Stimulated activated CD4-positive, alpha-beta T cell treated with anti-CD3 and anti-CD28 coated beads, Interleukin-1b, Interleukin-23, amount 100 ng/mL, for 48 hours (primary cell): ENCODE results near the gene PRKCH.
A peak's percentile ranks its signal among the peaks of the same experiment; 100 is the strongest.

ENCODE experiments used
- DNase-seq: peaks from one replicate; pipeline ENCODE4 v3.0.0-alpha.2; 2020

The PRKCH gene

DNA sequence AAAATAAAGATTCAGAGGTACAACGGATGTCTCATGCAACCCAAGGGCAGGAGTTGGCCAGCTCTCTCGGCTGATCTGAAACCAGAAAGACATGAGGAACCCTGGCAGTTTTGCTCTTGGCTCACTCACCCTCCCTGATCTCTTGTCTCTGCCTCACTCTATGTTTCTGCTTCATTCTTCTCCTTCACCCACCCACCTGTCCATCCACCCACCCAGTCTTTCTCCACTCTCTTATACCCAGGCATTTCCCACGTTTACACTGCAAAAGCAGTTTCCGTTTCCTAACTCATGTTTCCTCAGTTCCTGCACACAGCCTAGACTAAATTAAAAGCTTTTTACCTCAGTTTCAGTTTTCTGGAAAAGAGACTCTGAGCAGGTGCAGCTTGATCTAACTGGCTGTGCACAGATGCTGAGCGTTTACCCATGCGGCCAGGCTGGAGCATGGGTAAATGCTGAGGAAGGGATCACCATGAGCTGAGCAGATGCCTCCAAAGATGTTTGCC is 157.6 kb downstream of the PRKCH start:
- DNase-seq: peak; percentile 62

DNA sequence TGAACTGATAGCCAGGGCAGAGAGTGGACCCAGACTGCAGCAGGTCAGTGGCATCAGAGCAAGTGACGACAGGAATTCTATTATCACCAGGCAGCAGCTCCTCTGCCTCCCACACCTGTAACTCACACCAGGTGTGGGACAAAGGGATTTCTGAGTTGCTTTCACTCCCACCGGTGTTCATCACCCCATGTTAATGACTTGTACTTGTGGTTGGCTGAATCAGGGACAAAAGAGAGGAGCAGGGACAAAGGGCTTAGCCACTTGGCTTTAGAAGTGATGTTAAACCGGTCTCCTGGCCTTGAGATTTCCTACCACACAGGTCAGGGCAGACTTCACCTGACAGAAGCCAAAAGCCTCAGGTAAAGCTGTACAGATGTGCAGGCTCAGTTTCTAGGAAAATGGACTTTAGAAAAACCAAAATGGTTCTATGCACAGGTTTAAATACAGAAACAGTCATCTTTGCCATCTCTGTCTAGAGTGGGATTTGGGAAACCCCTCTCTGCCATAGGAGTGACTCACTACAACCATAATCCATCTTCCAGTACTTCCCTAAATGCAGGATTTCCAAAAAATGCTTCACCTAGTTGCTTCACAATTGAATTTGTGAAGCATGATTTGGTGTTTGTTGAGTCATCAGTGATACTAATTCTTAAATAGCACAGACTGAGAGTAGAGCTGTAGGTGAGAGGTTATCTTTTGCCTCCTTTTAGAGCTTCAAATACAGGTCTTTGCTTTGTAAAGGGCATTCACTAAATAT is 158.5 kb downstream of the PRKCH start:
- no peak for DNase-seq

DNA sequence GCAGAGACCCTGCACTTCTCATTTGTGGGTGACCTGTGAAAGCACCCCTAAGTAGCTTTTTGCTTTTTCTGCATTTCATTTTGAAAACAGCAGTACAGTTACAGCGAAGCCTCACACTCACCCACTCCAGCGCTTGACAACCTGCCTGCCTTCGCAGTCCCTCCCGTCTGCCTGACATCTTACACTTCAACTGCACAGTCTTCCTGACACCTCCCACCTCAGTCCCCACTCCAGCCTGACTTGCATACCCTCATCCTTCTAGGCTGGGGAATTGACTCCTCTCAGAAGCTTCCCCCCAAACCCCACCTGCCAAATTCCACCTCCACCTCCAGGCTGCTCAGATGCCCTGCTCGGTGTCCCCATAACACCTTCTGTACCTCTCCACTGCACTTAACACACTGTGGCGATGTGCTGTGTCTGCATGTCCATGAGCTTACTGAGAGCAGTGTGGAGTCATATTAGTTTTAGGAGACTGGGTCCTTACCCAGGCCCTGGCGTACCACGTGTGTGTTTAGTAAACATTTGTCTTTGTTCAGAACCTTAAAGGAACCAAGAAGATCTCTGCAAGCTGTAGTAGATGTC is 159.4 kb downstream of the PRKCH start:
- DNase-seq: no peak

DNA sequence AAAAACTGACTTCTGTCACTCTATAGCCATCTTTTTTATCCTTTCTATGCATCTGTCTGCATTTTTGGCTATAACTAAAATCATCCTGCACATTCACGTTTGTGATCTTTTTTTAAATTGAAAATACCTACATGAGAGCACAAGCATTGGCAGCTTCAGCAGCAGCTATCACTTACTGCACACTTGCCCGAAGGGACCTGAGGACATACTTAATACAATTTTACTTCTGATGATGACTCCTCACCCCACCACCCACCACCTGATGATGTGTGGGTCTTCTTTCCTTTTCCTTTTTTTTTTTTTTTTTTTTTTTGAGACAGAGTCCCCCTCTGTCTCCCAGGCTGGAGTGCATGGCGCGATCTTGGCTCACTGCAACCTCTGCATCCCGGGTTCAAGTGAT is 160.3 kb downstream of the PRKCH start:
- no peak for DNase-seq

DNA sequence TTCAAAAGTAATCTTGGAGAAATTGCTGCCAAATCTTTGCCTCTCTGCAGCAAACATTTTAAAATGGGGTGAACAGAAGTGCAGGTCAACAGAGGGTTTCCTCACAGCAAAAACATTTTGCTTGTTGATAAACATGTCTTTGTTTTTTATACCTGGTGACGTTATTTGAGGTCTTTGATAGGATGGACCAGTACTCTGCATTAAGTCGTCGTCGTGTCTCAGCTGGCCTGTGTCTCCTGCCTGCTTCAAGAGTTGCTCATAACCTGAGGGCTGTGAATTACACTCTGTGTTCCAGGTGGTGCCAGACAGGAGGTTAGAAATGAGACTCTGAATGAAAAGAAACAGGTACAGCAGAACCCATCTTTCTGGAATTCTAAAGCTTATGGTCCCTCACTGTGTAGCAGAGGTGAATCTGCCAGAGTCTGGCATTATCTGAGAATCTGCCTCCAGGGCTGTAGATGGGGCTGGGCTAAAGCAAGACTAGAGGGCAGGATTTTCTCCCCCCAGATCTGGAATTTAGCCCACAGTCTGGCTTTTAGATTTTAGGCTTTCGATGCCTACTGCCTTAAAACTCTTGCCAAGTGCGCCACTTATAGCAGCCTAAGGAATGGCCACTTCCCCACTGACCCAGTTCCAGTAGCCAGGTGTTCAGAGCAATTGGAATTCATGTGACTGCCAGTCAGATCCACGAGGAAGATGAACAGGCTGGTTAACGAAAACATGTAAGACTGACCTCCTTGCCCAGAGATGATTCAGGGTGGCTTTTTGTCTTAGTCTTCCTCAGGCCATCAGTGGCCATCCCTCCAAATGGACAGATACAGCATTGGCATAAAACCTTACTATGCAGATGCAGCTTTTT is 161.2 kb downstream of the PRKCH start:
- no peak for DNase-seq

DNA sequence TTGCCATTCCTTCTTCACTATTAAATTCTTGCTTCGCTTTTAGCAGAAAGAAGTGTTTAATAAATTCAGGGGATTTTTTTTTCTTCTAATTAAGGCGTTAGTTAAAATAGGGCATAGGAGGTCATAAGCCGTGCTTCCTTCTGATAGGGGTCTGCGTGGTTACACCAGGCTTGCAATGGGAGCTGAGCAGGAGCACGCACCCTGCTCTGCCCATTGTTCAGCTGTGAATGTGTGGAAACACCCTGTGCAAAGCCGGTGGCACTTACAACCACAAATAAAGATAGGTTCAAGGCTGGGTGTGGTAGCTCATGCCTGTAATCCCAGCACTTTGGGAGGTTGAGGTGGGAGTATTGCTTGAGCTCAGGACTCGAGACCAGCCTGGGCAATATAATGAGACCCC is 162.1 kb downstream of the PRKCH start:
- DNase-seq: no peak

DNA sequence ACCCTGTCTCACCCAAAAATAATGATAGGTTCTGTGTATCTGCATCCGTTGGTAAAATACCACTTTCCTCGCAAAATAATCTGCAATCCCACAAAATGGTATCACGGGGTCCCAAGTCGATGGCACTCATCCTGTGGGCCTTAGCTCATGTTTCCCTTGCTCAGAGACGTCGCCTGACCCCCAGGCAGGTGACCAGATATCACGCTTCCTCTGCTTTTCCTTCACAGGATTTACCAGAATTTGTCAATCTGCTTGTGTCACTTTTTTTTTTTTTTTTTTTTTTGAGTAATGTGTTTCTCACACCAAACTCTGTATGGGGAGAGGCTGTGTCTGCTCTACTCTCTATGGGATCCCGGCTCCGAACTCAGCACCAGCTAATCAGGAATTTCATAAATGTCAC is 162.7 kb downstream of the PRKCH start:
- DNase-seq: no peak

DNA sequence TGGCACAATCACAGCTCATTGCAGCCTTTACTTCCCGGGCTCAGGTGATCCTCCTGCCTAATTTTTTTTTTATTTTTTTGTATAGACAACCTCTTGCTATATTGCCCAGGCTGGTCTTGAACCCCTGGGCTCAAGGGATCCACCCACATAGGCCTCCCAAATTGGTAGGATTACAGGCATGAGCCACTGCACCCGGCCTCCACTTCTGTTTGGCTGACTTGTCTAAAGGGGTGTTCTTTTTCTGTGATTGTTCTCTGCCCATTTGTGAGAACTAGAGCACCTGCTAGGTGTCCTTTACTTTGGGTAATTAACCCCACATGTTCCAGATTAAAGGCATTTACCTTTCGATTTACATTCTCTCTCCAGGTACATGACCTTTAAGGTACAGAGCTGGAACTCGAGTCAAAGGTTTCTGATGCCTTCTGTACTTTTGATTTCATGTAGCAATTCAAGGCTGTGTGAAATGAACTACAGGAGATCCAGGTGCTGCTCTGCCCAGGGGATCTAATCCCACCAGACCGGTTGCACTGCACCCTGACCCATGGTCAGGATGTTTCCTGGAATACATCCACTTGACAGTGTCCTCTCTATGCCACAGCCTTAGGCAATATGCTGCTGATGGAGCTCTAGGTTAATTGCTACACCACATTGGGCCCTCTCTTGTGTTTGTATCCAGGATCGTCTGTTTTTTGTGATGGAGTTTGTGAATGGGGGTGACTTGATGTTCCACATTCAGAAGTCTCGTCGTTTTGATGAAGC is 163.6 kb downstream of the PRKCH start:
- no peak for DNase-seq

DNA sequence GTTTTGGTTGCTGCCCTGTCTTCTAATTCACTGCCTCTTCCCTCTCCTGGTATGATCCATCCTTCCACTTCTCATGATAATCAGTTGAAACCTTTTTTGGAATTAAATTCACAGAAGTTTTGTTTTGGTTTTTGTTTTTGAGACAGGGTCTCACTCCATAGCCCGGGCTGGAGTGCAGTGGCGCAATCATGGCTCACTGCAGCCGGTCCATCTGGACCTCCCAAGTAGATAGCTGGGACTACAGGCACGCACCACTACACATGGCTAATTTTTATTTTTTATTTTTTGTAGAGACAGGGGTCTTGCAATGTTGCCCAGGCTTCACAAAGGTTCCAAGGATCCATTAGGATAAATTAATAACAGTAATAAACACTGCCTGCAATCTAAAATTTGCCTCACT is 164.3 kb downstream of the PRKCH start:
- no peak for DNase-seq

DNA sequence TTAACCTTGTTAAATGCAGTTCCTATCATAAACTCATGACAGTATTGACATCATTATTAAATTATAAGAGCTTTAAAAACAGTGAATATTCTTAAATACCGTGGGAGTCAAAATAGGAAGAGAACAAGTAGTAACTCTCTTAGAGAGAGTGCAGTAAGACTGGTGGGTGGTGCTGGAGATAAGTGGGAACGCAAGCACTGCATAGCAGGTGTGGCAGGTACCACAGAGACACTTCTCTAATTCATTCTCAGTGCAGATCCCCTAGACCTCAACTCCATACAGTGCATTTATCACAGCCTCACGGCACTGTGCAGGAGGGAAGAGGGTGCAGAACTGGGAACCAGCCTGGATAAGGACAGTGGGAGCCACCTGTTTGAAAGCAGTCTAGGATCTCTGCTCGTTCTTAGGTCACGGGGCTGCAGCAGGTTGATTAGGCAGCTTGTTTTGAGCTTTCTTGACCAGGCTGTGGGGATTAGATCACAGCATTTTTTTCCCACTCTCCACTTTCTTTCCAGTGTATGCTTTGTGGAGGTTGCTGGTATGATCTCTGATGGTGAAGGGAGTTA is 165.6 kb downstream of the PRKCH start:
- no peak for DNase-seq

DNA sequence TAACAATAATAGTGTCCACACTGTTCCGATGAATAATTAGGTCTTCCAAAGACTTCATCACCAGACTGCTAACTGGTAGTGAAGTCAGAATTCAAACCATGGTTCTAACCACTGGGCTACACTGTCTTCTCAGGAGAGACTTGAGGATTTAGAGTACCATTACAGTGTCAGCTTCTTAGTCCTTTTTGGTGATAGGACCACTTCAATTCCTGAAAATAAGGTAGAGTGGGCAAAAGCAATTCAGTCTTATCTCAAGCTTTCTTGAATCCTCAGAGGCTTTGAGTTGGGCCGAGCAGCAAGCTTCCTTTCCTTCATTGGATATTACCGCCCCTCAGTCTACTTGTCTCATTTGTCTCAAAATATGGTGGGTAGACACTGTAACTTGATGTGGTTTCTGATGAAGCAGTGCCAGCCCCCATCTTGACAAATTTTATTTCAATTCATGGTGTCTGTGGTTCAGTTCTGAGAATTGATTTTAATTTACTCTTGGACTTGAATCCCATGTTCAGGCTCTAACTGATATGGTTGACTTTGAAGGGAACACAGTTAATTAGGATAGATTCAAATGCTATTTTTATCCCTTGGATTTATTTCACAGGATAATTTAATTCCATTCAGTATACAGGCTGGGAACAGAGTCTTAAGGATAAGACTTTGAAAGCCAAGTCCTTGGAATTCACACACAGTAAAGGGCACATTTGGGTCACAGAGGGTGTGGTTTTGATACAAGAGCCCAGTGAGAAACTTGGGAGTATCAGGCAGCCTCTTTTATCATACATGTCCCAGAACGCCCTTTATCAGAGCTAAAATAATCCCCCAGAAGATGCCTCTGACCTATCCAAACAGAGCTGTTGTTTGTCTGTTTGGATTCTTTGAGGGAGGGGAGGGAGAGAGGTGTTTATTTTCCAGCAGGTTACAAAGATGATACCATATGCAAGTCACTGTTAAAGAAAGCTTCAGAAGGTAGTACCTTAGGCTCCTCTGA is 167.3 kb downstream of the PRKCH start:
- no peak for DNase-seq

DNA sequence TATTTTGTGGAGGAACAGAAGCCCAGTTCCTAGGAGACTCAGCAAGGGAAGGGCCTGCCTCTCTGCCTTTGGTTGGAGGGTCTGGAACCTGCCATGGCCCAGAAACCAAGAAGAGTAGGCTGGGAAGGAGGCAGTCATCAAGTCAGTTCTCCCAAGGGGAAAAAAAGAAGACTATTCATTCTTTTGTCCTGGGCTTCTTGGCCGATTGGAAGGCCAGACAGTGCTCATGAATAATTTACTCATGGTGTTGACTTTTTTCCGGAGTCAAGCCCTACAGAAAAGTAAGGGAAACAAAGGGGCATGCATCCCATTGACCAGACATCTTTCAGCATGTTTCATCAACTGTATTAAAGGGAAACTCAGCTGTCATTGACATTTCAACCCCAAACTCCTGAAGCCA is 168.1 kb downstream of the PRKCH start:
- no peak for DNase-seq

DNA sequence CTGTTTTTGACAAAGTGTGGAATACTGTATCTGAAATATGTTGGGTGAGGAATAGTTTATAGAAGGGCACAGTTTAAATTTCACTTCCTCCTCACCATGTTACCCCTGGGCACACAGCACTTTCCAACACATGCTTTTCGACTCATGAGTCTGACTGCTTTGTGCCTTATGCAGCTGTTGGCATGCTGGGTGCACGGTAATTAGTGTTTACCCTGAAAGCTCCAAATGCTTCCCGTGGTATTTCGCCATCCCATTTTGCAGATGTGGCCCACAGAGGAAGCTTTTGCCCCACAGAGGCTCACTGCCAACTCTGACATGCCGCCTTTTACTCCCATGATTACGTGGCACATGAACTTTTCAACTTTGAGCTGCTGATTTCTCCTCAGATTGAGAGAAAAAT is 168.6 kb downstream of the PRKCH start:
- DNase-seq: no peak

DNA sequence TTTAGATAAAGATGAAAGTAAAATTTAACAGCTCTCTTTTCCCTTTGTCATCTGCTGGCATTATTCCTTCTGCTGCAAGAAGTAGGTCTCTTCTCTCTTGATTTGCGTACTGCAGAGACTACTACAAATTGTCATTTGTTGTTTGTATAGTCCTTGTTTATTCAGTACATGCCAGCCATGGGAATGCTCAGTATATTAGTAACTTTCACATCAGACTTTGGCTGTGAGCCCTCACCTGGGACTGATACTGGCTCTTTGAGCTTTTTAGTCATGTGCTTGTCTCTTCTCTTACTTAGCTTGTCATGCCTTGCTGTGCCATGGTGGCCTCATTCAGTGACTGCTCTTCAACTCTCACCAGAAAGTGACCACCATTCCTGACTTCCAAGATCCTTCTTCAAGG is 169.8 kb downstream of the PRKCH start:
- no peak for DNase-seq

DNA sequence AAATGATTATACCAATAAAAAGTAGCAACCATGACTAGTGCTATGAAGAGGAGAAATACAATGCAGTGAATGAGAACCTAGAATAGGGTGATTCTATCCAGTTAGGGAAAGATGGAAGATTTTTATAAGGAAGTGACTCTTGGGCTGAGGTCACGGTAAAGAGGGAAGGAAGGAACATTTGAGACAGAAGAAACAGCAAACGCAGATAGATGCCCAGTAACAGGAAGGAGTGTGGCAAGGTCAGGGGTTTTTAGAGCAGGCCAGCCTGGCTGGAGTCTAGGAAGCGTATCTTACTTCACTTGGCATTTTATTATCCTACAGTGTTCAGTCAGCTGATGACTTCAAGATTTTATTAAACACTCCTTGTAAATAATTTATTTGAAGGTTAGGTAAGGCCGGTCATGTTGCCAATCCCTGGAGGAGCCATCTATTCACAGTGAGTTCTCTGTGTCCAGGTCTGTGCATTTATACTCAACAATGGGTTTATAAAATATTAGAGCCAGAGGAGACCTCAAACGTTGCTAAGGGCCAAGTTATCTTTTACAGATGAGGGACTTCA is 170.6 kb downstream of the PRKCH start:
- no peak for DNase-seq

DNA sequence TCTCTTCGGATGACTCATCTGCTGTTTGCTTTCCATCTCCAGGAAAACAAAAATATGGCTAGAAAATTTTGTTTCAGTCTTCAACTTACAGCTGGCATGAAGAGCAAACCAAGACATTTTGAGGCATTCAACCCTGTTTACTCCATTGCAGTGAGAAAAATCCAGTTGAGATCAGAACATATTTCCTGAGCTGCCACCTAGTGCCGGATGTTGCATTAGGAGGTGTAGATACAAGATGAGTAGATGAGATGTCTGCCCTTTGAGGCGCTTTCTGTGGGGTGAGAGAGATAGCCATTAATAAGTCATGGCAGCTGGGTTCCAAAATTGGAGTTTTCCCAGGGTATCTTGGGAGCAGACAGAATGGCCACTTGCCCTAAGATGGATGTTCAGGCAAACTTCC is 171.1 kb downstream of the PRKCH start:
- no peak for DNase-seq

DNA sequence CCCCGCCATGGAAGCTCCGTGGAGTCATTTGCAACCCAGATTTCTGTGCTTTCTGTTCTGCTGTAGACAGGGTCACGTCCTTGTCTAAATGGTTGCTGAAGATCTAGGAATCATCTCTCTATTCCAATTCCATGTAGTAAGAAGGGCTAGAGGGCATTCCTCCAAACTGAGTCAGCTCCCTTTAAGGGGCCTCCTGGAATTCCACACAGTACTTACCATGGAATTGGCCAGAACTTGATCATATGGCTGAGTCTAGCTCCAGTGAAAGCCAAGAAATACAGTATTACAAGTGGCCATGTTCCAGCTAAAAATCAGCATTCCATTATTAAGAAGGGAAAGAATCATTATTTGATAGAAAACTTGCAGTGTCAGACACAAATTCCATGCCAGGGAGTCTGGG is 171.9 kb downstream of the PRKCH start:
- no peak for DNase-seq

DNA sequence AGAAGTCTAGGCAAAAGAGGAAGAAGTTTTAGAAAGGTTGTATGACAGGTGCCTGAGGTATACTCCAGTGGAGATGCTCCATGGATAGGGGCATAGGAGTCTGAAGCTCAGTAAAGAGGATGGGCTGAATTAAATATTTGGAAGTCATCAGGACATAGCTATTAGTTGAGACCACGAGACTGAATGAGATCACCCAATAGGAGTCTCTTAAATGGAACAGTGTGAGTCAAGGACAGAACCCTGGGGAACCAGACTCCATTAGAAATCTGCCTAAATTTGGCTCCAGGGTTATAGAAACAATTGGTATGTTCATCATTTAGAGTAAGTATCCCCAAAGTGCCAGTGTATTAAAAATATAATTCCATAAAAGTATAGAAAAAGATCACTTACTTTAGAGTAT is 172.6 kb downstream of the PRKCH start:
- DNase-seq: no peak

DNA sequence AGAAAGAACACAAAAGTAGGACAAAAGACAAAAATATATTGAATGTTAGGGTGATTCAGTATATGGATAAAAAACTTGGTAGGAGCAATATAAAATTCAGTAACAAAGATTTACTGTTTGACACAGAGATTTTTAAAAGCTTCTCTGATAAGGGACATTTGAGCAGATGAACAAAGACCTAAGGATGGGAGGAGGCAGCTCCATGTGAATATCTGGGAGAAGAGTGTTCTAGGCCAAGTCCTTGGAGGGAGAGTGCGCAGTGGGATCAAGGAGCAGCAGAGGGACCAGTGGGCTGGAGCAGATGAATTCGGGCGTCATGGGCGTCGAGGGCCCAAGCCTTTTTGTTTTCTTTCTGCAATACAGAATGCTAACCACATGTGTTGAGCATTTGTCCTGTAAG is 174.4 kb downstream of the PRKCH start:
- no peak for DNase-seq

DNA sequence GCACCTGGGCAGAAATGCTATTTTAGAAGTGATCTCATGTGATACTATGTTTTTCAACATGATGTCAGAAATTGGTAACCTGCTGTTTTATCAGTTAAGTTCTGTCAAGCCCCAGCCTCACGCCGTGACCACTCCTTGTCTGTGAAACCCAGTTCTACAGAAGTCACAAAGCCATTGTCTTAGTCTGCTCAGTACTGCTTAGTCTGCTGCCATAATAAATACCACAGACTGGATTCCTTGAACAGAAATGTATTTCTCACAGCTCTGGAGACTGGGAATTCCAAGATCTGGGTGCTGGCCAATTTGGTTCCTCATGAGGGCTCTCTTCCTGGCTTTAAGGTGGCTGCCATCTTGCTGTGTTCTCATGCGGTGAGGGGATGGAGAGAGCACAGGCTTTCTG is 176.9 kb downstream of the PRKCH start:
- DNase-seq: no peak

DNA sequence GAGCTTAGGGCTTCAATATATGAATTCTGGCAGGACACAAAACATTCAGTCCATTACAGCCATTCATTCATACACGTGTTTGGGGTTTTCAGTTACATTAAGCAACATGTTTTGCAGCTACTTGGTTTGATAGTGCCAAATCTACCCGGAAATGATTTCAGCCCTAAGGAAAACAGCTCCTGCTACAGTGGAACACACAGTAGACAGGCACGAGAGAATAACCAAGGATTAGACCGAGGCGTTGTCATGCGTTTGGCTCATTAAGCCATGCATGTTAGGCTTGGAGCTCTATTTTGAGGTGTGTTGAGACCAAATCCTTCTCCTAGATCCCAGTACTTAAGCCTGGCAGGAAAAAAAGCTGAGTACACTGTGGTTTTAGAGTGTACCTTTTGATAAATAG is 177.4 kb downstream of the PRKCH start:
- no peak for DNase-seq
